Measurements from ENCODE around the gene FAH. TPM values are rescaled to one million over a fixed set of nuclear protein-coding genes. Genes with fewer than 3 reads are reported as not detected.

FAH gene
- total and polyA plus RNA-seq, 10 of the 15 experiments (the other 5 are each of a cell fraction or from before 2014, with no cell fraction given), result 36.3 to 121 (median 62.0) TPM

DNA sequence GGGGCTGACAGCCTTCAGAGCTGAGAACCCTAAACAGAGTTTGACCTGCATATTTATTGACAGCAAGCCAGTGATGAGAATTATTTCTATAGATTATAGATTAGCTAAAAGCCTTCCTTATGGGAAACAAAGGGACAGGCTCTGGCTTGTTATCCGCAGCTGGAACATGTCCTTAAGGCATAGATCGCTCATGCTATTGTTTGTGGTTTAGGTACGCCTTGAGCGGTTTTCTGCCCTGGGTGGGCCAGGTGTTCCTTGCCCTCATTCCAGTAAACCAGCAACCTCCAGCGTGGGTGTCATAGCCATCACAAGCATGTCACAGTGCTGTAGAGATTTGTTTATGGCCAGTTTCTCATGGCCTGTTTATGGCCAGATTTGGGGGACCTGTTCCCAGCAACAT, 10.2 kb upstream of the FAH start (continued):
- TF ChIP-seq, protein P1, sequence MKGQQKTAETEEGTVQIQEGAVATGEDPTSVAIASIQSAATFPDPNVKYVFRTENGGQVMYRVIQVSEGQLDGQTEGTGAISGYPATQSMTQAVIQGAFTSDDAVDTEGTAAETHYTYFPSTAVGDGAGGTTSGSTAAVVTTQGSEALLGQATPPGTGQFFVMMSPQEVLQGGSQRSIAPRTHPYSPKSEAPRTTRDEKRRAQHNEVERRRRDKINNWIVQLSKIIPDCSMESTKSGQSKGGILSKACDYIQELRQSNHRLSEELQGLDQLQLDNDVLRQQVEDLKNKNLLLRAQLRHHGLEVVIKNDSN (IDR thresholded peaks at IDR 0.05; ENCODE audit: borderline replicate concordance, extremely low read length, insufficient read depth, low read depth, low read length), result no peak
- TF ChIP-seq, protein P2, sequence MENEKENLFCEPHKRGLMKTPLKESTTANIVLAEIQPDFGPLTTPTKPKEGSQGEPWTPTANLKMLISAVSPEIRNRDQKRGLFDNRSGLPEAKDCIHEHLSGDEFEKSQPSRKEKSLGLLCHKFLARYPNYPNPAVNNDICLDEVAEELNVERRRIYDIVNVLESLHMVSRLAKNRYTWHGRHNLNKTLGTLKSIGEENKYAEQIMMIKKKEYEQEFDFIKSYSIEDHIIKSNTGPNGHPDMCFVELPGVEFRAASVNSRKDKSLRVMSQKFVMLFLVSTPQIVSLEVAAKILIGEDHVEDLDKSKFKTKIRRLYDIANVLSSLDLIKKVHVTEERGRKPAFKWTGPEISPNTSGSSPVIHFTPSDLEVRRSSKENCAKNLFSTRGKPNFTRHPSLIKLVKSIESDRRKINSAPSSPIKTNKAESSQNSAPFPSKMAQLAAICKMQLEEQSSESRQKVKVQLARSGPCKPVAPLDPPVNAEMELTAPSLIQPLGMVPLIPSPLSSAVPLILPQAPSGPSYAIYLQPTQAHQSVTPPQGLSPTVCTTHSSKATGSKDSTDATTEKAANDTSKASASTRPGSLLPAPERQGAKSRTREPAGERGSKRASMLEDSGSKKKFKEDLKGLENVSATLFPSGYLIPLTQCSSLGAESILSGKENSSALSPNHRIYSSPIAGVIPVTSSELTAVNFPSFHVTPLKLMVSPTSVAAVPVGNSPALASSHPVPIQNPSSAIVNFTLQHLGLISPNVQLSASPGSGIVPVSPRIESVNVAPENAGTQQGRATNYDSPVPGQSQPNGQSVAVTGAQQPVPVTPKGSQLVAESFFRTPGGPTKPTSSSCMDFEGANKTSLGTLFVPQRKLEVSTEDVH (IDR thresholded peaks at IDR 0.05; ENCODE audit: low read depth, partially characterized antibody), result no peak
- TF ChIP-seq BACH1 (IDR thresholded peaks at IDR 0.05; ENCODE audit: borderline replicate concordance) (no peak), EGR1 (IDR thresholded peaks at IDR 0.05; ENCODE audit: borderline replicate concordance in 1 of 2, low read depth in 2 of 2, low read length in 2 of 2) (no peak)
- TF ChIP-seq, protein P3, sequence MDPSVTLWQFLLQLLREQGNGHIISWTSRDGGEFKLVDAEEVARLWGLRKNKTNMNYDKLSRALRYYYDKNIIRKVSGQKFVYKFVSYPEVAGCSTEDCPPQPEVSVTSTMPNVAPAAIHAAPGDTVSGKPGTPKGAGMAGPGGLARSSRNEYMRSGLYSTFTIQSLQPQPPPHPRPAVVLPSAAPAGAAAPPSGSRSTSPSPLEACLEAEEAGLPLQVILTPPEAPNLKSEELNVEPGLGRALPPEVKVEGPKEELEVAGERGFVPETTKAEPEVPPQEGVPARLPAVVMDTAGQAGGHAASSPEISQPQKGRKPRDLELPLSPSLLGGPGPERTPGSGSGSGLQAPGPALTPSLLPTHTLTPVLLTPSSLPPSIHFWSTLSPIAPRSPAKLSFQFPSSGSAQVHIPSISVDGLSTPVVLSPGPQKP (IDR thresholded peaks at IDR 0.05; ENCODE audit: low read depth, low read length), result no peak

GRCh38 chr15:80151148-80151547, 1.7 kb upstream of the FAH start:
- Histone ChIP-seq H3K27ac (ENCODE audit: control insufficient read depth, insufficient read depth) (no peak overlapping the region), H4K20me1 (ENCODE audit: control insufficient read depth, insufficient read depth) (no peaks in the 10 kb centered on the region), H3K9me3 (replicated peaks; ENCODE audit: control insufficient read depth, insufficient read depth, low read length) (no peaks in the 10 kb centered on the region), H3K36me3 (ENCODE audit: control insufficient read depth in 2 of 2, insufficient read depth in 2 of 2, low read length in 1 of 2) (no peaks in the 10 kb centered on the region), H3K4me3 (no peak overlapping the region), H3K4me1 (ENCODE audit: control insufficient read depth, insufficient read depth, low read length) (peaks cover 8% of the 10 kb centered on the region), H3K27me3 (replicated peaks in 1 of 2; ENCODE audit: control insufficient read depth in 2 of 2, insufficient read depth in 2 of 2, low read length in 1 of 2) (no peaks in the 10 kb centered on the region), H3K9ac (ENCODE audit: control insufficient read depth, insufficient read depth, low read length) (no peak overlapping the region), H3K79me2 (ENCODE audit: control insufficient read depth, insufficient read depth, low read length) (peaks cover 4% of the 10 kb centered on the region), H2AFZ (ENCODE audit: control insufficient read depth, low read depth, low read length) (no peak overlapping the region), H3K4me2 (ENCODE audit: control insufficient read depth, insufficient read depth) (no peak overlapping the region)
- 96% methylated on average over 6 of the region's 6 CpGs for WGBS (ENCODE audit: insufficient coverage, insufficient replicate concordance, low lambda C conversion rate, missing lambda C conversion rate)
- RAD21 ChIA-PET (ENCODE audit: unreplicated experiment), result interaction anchor here (2.1 kb wide), 1 partner anchor 91 kb away, joined by 6 read pairs; the partner anchor contains the start of gene ZFAND6
- DNase-seq (ENCODE audit: low read depth, low spot score) (no peak), ATAC-seq (no peak), FAIRE-seq (no peak)
- SMC1A ChIA-PET (ENCODE audit: uncharacterized antibody, unreplicated experiment), result interaction anchor here (0.6 to 1.7 kb wide), 4 partner anchors 9 to 23 kb away, joined by 3 read pairs; no protein-coding TSS in a partner anchor
- POLR2A ChIA-PET, result interaction anchor here (1.1 kb wide), 1 partner anchor 47 kb away, joined by 4 read pairs; no protein-coding TSS in a partner anchor
- in situ Hi-C loops (cut with MboI) (no loop called here), intact Hi-C loops (cut with micrococcal nuclease; ENCODE audit: unreplicated experiment) (loop anchor here (5.0 kb wide), 1 partner anchor 89 kb away; no protein-coding TSS in a partner anchor)
- BruUV-seq (replicated peaks), result no TSS peak
- CTCF ChIA-PET, result no interaction called here
- TF ChIP-seq POLR2AphosphoS2 (IDR thresholded peaks at IDR 0.05; ENCODE audit: low read depth, low read length) (no peak), CHD2 (IDR thresholded peaks at IDR 0.05; ENCODE audit: borderline replicate concordance, low read depth, low read length) (no peak), FOXK2 (IDR thresholded peaks at IDR 0.05) (no peak), EED (IDR thresholded peaks at IDR 0.05; ENCODE audit: low read depth) (no peak), RAD21 (IDR thresholded peaks at IDR 0.05; ENCODE audit: insufficient read depth, low read depth, low read length) (no peak), NR2F1 (conservative IDR thresholded peaks at IDR 0.05) (no peak)
- TF ChIP-seq, protein P4, sequence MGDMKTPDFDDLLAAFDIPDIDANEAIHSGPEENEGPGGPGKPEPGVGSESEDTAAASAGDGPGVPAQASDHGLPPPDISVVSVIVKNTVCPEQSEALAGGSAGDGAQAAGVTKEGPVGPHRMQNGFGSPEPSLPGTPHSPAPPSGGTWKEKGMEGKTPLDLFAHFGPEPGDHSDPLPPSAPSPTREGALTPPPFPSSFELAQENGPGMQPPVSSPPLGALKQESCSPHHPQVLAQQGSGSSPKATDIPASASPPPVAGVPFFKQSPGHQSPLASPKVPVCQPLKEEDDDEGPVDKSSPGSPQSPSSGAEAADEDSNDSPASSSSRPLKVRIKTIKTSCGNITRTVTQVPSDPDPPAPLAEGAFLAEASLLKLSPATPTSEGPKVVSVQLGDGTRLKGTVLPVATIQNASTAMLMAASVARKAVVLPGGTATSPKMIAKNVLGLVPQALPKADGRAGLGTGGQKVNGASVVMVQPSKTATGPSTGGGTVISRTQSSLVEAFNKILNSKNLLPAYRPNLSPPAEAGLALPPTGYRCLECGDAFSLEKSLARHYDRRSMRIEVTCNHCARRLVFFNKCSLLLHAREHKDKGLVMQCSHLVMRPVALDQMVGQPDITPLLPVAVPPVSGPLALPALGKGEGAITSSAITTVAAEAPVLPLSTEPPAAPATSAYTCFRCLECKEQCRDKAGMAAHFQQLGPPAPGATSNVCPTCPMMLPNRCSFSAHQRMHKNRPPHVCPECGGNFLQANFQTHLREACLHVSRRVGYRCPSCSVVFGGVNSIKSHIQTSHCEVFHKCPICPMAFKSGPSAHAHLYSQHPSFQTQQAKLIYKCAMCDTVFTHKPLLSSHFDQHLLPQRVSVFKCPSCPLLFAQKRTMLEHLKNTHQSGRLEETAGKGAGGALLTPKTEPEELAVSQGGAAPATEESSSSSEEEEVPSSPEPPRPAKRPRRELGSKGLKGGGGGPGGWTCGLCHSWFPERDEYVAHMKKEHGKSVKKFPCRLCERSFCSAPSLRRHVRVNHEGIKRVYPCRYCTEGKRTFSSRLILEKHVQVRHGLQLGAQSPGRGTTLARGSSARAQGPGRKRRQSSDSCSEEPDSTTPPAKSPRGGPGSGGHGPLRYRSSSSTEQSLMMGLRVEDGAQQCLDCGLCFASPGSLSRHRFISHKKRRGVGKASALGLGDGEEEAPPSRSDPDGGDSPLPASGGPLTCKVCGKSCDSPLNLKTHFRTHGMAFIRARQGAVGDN (IDR thresholded peaks at IDR 0.05), result no peak
